Fibroblast of lung (primary cell): Measurements from ENCODE around the gene FAM3B. TPM values are rescaled to one million over a fixed set of nuclear protein-coding genes. Genes with fewer than 3 reads are reported as not detected.

ENCODE experiments used
- DNase-seq, 2 donors: peaks; one replicate each; pipeline versions ENCODE4 v3.0.0 to v3.0.0-alpha.2; 2010; ENCODE audit warnings: low read depth in 2 of 2
- H2AFZ ChIP-seq: 2 replicates; pipeline ENCODE4 v1.5.1; 2012; ENCODE audit warnings: low read length, control low read depth, inconsistent platforms
- H3K27ac ChIP-seq: 2 replicates; pipeline ENCODE4 v1.5.1; 2011; ENCODE audit warnings: low read length, control low read depth; ENCODE audit not compliant: insufficient read depth
- H3K27me3 ChIP-seq: 2 replicates; pipeline ENCODE4 v1.5.1; 2011; ENCODE audit warnings: mild to moderate bottlenecking, low read length; ENCODE audit not compliant: control insufficient read depth, insufficient read depth
- H3K36me3 ChIP-seq: 2 replicates; pipeline ENCODE4 v1.5.1; 2011; ENCODE audit warnings: low read length; ENCODE audit not compliant: control insufficient read depth, insufficient read depth
- H3K4me1 ChIP-seq: 2 replicates; pipeline ENCODE4 v1.5.1; 2011; ENCODE audit warnings: low read length; ENCODE audit not compliant: control insufficient read depth, insufficient read depth; ENCODE audit errors: extremely low read depth
- H3K4me2 ChIP-seq: 2 replicates; pipeline ENCODE4 v1.5.1; 2011; ENCODE audit warnings: low read length, control low read depth; ENCODE audit not compliant: insufficient read depth; ENCODE audit errors: extremely low read depth
- H3K4me3 ChIP-seq, 4 experiments: fragments of 200-600 bp in 1 of 4; sonication (generic) in 1 of 4; replicated peaks in 1 of 4; 2 replicates each; pipeline ENCODE4 v1.5.1; 2011 to 2016; ENCODE audit warnings: low read length in 4 of 4, low read depth in 3 of 4, mild to moderate bottlenecking in 3 of 4, control low read depth in 2 of 4, inconsistent platforms in 1 of 4, mixed read lengths in 1 of 4; ENCODE audit not compliant: insufficient read depth in 1 of 4; ENCODE audit errors: control extremely low read depth in 1 of 4
- H3K79me2 ChIP-seq: 2 replicates; pipeline ENCODE4 v1.5.1; 2012; ENCODE audit warnings: mild to moderate bottlenecking, low read length, inconsistent platforms; ENCODE audit not compliant: control insufficient read depth, insufficient read depth
- H3K9ac ChIP-seq: 2 replicates; pipeline ENCODE4 v1.5.1; 2011; ENCODE audit warnings: mild to moderate bottlenecking, low read length, control low read depth; ENCODE audit not compliant: insufficient read depth
- H3K9me3 ChIP-seq: 2 replicates; pipeline ENCODE4 v1.5.1; 2012; ENCODE audit warnings: low read depth, low read length; ENCODE audit not compliant: control insufficient read depth, insufficient read depth
- H4K20me1 ChIP-seq: 2 replicates; pipeline ENCODE4 v1.5.1; 2011; ENCODE audit warnings: low read length; ENCODE audit not compliant: control insufficient read depth, insufficient read depth; ENCODE audit errors: extremely low read depth
- EZH2 ChIP-seq: IDR thresholded peaks from 2 replicates; pipeline ENCODE4 v1.5.1; 2012; ENCODE audit warnings: low read length, control low read depth, mild to moderate bottlenecking; ENCODE audit errors: missing control alignments
- polyA plus RNA-seq, 2 donors: library from polyadenylated mRNA; depleted of rRNA in 1 of 2; stranded (reverse) in 1 of 2; unstranded in 1 of 2; fragments of >200 nt; gene quantifications; 2 replicates each; pipeline ENCODE4 v1.2.1, GENCODE V29; 2011 to 2012; ENCODE audit warnings: missing spikeins in 1 of 2
- total RNA-seq: library from RNA; depleted of rRNA; stranded (reverse); fragments of >200 nt; gene quantifications from 2 replicates; pipeline ENCODE4 v1.2.1, GENCODE V29; 2014
- TF ChIP-seq, protein P1 (sequence below), 2 donors: IDR thresholded peaks in 1 of 2; conservative IDR thresholded peaks in 1 of 2; 1 replicate in 1 of 2; 2 replicates in 1 of 2; pipeline ENCODE4 v1.5.1; 2011 to 2012; ENCODE audit warnings: low read length in 2 of 2, control low read depth in 1 of 2, inconsistent platforms in 1 of 2, low read depth in 1 of 2, mild to moderate bottlenecking in 1 of 2

Gene FAM3B
- total and polyA plus RNA-seq, 2 donors (not counting 1 experiment from before 2014, with no cell fraction given), result not detected

DNA sequence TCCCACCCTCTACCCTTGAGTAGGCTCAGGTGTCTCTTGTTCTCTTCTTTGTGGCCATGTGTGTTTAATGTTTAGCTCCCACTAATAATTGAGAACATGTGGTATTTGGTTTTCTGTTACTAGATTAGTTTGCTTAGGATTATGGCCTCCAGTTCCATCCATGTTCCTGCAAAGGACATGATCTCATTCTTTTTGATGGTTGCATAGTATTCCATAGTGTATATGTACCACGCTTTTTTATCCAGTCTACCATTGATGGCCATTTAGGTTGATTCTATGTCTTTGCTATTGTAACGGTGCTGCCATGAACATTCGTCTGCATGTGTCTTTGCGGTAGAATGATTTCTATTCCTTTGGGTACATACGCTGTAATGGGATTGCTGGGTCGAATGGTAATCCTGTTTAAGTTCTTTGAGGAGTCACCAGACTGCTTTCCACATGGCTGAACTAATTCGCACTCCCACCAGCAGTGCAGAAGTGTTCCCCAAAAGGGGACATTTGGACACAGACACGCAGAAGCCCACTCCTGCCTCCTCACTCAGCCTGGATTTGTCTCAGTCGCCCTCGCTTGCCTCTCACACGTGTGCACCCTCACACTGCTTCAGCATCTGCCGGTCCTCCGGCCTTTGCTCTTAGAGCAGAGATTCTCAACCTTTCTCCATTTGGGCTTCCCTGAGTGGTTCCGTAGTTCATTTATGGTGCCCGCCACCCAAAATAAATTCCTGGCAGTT, 48.9 kb downstream of the FAM3B start:
- Histone ChIP-seq H3K4me2 (no peak overlapping the region), H3K27me3 (no peaks in the 10 kb centered on the region), H3K9me3 (no peaks in the 10 kb centered on the region), H4K20me1 (no peaks in the 10 kb centered on the region), H2AFZ (no peak overlapping the region), H3K27ac (no peak overlapping the region), H3K4me3 (no peak overlapping the region), H3K79me2 (no peaks in the 10 kb centered on the region), H3K9ac (no peak overlapping the region), H3K36me3 (no peaks in the 10 kb centered on the region), H3K4me1 (peaks cover 2% of the 10 kb centered on the region)
- TF ChIP-seq, protein P1, sequence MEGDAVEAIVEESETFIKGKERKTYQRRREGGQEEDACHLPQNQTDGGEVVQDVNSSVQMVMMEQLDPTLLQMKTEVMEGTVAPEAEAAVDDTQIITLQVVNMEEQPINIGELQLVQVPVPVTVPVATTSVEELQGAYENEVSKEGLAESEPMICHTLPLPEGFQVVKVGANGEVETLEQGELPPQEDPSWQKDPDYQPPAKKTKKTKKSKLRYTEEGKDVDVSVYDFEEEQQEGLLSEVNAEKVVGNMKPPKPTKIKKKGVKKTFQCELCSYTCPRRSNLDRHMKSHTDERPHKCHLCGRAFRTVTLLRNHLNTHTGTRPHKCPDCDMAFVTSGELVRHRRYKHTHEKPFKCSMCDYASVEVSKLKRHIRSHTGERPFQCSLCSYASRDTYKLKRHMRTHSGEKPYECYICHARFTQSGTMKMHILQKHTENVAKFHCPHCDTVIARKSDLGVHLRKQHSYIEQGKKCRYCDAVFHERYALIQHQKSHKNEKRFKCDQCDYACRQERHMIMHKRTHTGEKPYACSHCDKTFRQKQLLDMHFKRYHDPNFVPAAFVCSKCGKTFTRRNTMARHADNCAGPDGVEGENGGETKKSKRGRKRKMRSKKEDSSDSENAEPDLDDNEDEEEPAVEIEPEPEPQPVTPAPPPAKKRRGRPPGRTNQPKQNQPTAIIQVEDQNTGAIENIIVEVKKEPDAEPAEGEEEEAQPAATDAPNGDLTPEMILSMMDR (conservative IDR thresholded peaks at IDR 0.05 in 1 of 2, IDR thresholded peaks at IDR 0.05 in 1 of 2; ENCODE audit: low read depth in 1 of 2, low read length in 2 of 2), result no peak
- TF ChIP-seq EZH2, result no peak
- no peak for DNase-seq

DNA sequence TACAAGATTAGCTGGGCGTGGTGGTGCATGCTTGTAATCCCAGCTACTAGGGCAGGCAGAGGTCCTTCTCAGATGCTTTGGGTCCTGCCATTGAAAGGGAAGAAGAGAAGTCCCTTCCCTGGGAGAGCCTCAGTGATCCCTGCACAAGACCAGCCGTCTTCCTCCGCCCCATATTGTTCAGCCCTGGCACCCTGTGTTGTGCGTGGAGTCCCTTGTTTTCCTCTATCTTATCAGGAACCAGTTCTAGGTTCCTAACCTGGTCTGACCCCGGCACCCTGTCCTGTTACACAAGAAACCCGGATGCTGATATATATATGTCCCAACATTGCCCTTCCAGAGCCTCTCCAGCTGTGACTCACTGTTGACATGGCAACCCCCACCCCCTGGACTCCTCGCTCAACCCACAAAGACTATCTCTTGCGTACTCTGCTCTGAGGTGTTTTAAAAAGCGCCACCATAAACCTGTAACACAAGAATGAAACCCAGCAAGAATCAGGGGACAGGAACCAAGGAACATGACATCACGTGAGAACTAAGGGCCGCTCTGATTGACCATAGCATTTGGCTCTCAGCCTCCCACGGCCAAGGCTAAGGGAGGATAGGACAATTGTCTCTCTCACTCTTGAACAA, 50.0 kb downstream of the FAM3B start:
- Histone ChIP-seq H3K79me2 (no peaks in the 10 kb centered on the region), H3K4me2 (no peak overlapping the region), H3K9me3 (no peaks in the 10 kb centered on the region), H3K9ac (no peak overlapping the region), H3K27ac (no peak overlapping the region), H3K36me3 (no peaks in the 10 kb centered on the region), H4K20me1 (no peaks in the 10 kb centered on the region), H3K27me3 (no peaks in the 10 kb centered on the region), H2AFZ (no peak overlapping the region), H3K4me1 (no peaks in the 10 kb centered on the region), H3K4me3 (no peak overlapping the region)
- TF ChIP-seq, protein P1 (conservative IDR thresholded peaks at IDR 0.05 in 1 of 2, IDR thresholded peaks at IDR 0.05 in 1 of 2; ENCODE audit: low read depth in 1 of 2, low read length in 2 of 2), result no peak
- no peak for TF ChIP-seq EZH2
- DNase-seq, result peak; percentile 68 to 80

DNA sequence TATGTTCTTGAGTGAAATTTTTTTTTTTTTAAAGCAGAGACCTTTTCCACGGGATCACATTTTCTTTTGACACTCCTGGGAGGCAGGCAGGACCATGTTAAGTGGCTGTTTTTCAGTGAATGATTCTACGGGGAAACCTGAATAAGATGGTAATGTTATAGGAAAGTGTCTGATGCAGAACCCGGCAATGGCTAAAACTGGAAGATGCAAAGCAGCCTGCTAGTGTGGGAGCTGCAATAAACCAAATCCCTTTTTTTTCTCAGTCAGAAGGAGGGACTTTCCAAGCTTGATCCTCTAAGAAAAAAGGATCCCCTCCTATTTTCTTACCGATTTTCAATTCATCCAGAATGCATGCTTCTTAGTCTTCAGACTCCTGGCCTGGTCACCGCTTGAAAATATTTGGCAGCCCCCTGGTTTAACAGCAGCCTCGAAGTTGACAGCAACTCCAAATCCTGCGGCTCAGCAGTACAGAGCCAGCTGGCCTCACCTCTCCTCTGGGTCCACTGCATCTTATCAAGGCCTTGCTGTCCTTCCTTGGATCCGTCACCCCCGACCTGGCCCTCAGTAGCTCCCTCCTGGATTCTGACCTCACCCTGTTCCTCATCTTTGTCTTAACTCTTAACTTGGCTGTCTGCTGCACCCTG, 50.8 kb downstream of the FAM3B start:
- no peak overlapping the region for H3K9ac ChIP-seq
- H3K4me3 ChIP-seq, result no peak overlapping the region
- no peaks in the 10 kb centered on the region for H4K20me1 ChIP-seq
- no peaks in the 10 kb centered on the region for H3K9me3 ChIP-seq
- H3K79me2 ChIP-seq, result no peaks in the 10 kb centered on the region
- H2AFZ ChIP-seq, result no peak overlapping the region
- H3K4me2 ChIP-seq, result no peak overlapping the region
- no peak for DNase-seq
- no peaks in the 10 kb centered on the region for H3K27me3 ChIP-seq
- no peaks in the 10 kb centered on the region for H3K36me3 ChIP-seq
- TF ChIP-seq, protein P1 (conservative IDR thresholded peaks at IDR 0.05 in 1 of 2, IDR thresholded peaks at IDR 0.05 in 1 of 2; ENCODE audit: low read depth in 1 of 2, low read length in 2 of 2), result no peak
- no peak for TF ChIP-seq EZH2
- H3K4me1 ChIP-seq, result no peaks in the 10 kb centered on the region
- H3K27ac ChIP-seq, result no peak overlapping the region
